GM12878 (cell line): ENCODE results near the gene PLEKHF1. TPM values are rescaled to one million over a fixed set of nuclear protein-coding genes. Genes with fewer than 3 reads are reported as not detected.

Source experiments
- CREM ChIP-seq: IDR thresholded peaks from 2 replicates; pipeline ENCODE4 v1.6.1; 2014; ENCODE audit warnings: antibody characterized with exemption, low read depth
- PBX3 ChIP-seq: IDR thresholded peaks from 2 replicates; pipeline ENCODE4 v1.6.1; 2011; ENCODE audit warnings: mild to moderate bottlenecking, low read depth, low read length, moderate library complexity; ENCODE audit not compliant: insufficient replicate concordance
- TCF3 ChIP-seq: IDR thresholded peaks from 2 replicates; pipeline ENCODE4 v1.6.1; 2012; ENCODE audit warnings: low read depth, mild to moderate bottlenecking, low read length, borderline replicate concordance; ENCODE audit not compliant: insufficient read depth
- ZBTB11 ChIP-seq: fragments of 450-650 bp; formaldehyde crosslinking; IDR thresholded peaks from 2 replicates; pipeline ENCODE4 v1.5.0; 2022; ENCODE audit warnings: mild to moderate bottlenecking, missing genetic modification characterization
- polyA plus RNA-seq, 11 experiments: library from polyadenylated mRNA; depleted of rRNA in 4 of 11; unstranded in 6 of 11; stranded (reverse) in 5 of 11; fragments of >200 nt; fragmentation: Nextera tagmentation in 4 of 11; fragmentation: Illumina TruSeq in 1 of 11; extraction: Ambion mirVana in 4 of 11; extraction: Trizol in 1 of 11; gene quantifications; 1 replicate in 1 of 11; 2 replicates in 10 of 11; pipeline versions ENCODE4 v1.2.1 to v1.2.3, GENCODE V29; 2011 to 2016; ENCODE audit warnings: inconsistent platforms in 2 of 11, missing spikeins in 2 of 11, low read depth in 1 of 11
- total RNA-seq, 4 experiments: library from RNA; depleted of rRNA in 3 of 4; stranded (reverse); fragments of >200 nt in 3 of 4; fragmentation: Illumina TruSeq in 1 of 4; extraction: Trizol in 1 of 4; gene quantifications; 2 replicates each; pipeline versions ENCODE4 v1.2.1 to v1.2.3, GENCODE V29; 2013 to 2021

Gene PLEKHF1
- total and polyA plus RNA-seq, 10 of the 15 experiments (the other 5 are each of a cell fraction or from before 2014, with no cell fraction given) = 0.10 to 20.3 (median 15.3) TPM

GRCh38 chr19:29714953-29715700 is 49.9 kb downstream of the PLEKHF1 start, which contains the start of gene C19orf12 (continued):
- peak; percentile 48 for TF ChIP-seq ZBTB11 (CRISPR knock-in tag)
- TF ChIP-seq PBX3 = no peak
- TF ChIP-seq CREM = 0 out of 2 replicates have a peak, but pooled peaks have one; percentile 8
- TF ChIP-seq TCF3 = 0 out of 2 replicates have a peak, but pooled peaks have one; percentile 21
- TF ChIP-seq, all 136 proteins: peak for 30
